GM19351 (cell line): Measurements from ENCODE around the gene FGF19.

Experiments
- ATAC-seq: cut with Tn5 transposase; IDR thresholded peaks from one replicate; pipeline ENCODE4 v1.9.1; 2021; ENCODE audit warnings: mild to moderate bottlenecking, moderate library complexity; ENCODE audit not compliant: unreplicated experiment

Gene FGF19

GRCh38 chr11:69657911-69658625 lies 45.8 kb downstream of the FGF19 start:
- ATAC-seq: no peak

GRCh38 chr11:69657456-69657910 lies 46.3 kb downstream of the FGF19 start:
- ATAC-seq: no peak

GRCh38 chr11:69656536-69657455 lies 47.0 kb downstream of the FGF19 start:
- ATAC-seq: no peak

- no peak for ATAC-seq
Measured at GRCh38 chr11:69655479-69656428, 48.1 kb downstream of the FGF19 start.

- ATAC-seq: no peak
Measured at GRCh38 chr11:69654660-69655478, 49.0 kb downstream of the FGF19 start.

GRCh38 chr11:69654001-69654659 lies 49.7 kb downstream of the FGF19 start:
- ATAC-seq: no peak

- no peak for ATAC-seq
Measured at GRCh38 chr11:69653406-69653960, 50.3 kb downstream of the FGF19 start.

- no peak for ATAC-seq
Measured at GRCh38 chr11:69652999-69653398, 50.8 kb downstream of the FGF19 start.

- ATAC-seq: no peak
Measured at GRCh38 chr11:69651834-69652620, 51.8 kb downstream of the FGF19 start.

- no peak for ATAC-seq
Measured at GRCh38 chr11:69650832-69651344, 52.9 kb downstream of the FGF19 start.

GRCh38 chr11:69650081-69650831 lies 53.6 kb downstream of the FGF19 start:
- no peak for ATAC-seq

- no peak for ATAC-seq
Measured at GRCh38 chr11:69649576-69649900, 54.3 kb downstream of the FGF19 start.

- ATAC-seq: no peak
Measured at GRCh38 chr11:69648679-69649575, 54.9 kb downstream of the FGF19 start.
